Measurements from ENCODE around the gene PLAC8. TPM values are rescaled to one million over a fixed set of nuclear protein-coding genes. Genes with fewer than 3 reads are reported as not detected.

PLAC8 gene
- total and polyA plus RNA-seq, 2 of the 13 experiments (the other 11 are each of a cell fraction or from before 2014, with no cell fraction given), result 3.0 to 174 TPM

DNA sequence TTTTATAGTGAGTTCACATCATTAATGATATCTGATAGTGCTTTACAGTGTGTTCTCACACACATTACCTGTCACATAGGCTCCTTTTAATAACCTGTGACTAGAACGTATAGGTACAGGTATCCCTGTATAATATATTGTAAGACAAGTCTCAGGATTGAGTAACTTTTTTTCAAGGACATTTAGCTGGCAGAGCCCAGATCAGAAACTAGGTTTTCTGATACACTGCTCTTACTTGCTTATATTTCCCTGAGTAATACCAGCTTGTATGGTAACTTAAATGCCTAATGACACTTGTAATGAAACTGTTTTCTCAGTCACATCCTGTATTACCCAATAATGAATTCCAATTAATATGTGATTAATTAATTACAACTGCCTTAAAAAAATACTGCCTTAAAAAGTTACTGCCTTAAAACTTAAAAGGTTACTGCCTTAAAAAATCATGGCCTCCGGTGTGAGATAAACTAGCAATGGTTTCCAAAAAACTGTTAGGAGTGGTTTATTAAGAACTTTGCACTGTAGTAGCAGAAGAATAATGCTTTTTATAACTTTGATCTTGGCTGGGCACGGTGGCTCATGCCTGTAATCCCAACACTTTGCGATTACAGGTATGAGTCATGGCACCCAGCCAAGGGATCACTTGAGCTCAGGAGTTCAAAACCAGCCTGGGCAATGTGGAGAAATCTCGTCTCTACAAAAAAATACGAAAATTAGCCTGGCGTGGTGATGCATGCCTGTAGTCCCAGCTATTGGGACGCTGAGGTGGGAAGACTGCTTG, 67.6 kb downstream of the PLAC8 start (continued):
- no peak for TF ChIP-seq MAFG (CRISPR knock-in tag; IDR thresholded peaks at IDR 0.05)
- no peak for TF ChIP-seq LBX2 (CRISPR knock-in tag; IDR thresholded peaks at IDR 0.05; ENCODE audit: borderline replicate concordance)
- TF ChIP-seq ZNF703 (CRISPR knock-in tag; IDR thresholded peaks at IDR 0.05; ENCODE audit: borderline replicate concordance), result no peak
- no peak for TF ChIP-seq NFYC (CRISPR knock-in tag; IDR thresholded peaks at IDR 0.05)
- no peak for TF ChIP-seq ZNF552 (CRISPR knock-in tag; IDR thresholded peaks at IDR 0.05; ENCODE audit: borderline replicate concordance)

- Histone ChIP-seq H3K4me1 (ENCODE audit: insufficient read depth, low read length) (peaks cover 4% of the 10 kb centered on the region; the same call in 1 of the 2 replicates), H3K79me2 (ENCODE audit: insufficient read depth, low read length) (peaks cover 31% of the 10 kb centered on the region), H3K36me3 (replicated peaks in 1 of 2; ENCODE audit: control insufficient read depth in 1 of 2, insufficient read depth in 2 of 2, low read length in 2 of 2) (0 out of 5 replicates have a peak, but pooled peaks cover 0 to 4% of the 10 kb centered on the region in 2 experiments), H3K9me3 (ENCODE audit: low read length) (no peaks in the 10 kb centered on the region), H3K27me3 (ENCODE audit: control insufficient read depth in 1 of 2, insufficient read depth in 2 of 2, low read length in 2 of 2) (no peaks in the 10 kb centered on the region; a peak in 1 of 5 replicates), H3K4me3 (replicated peaks in 1 of 3; ENCODE audit: insufficient read depth in 1 of 3, low read depth in 2 of 3, low read length in 3 of 3) (no peak overlapping the region), H3K9ac (ENCODE audit: insufficient read depth, low read depth, low read length) (no peak overlapping the region), H3K4me2 (ENCODE audit: low read depth, low read length) (no peak overlapping the region), H4K20me1 (ENCODE audit: insufficient read depth, low read length) (no peaks in the 10 kb centered on the region), H3K27ac (ENCODE audit: extremely low read length, insufficient read depth, low read length) (no peak overlapping the region), H2AFZ (ENCODE audit: low read length) (no peak overlapping the region)
- BruUV-seq (replicated peaks), result no TSS peak
- ATAC-seq (no peak), FAIRE-seq (no peak), DNase-seq (ENCODE audit: low spot score) (no peak)
- POLR2A ChIA-PET, result no interaction called here
- CTCF ChIA-PET (ENCODE audit: low intra/inter-chr PET ratio, low total read pairs), result no interaction called here
- in situ Hi-C loops (cut with HindIII; ENCODE audit: extremely low pct_ligation_motif_present, low pct_unique_long_range_greater_than_20kb), result no loop called here
- WGBS (ENCODE audit: low lambda C conversion rate), result 98% methylated on average over 14 of the region's 14 CpGs
- intact Hi-C loops (cut with micrococcal nuclease; ENCODE audit: unreplicated experiment), result no loop called here
- TF ChIP-seq ZNF432 (CRISPR knock-in tag; IDR thresholded peaks at IDR 0.05; ENCODE audit: borderline replicate concordance), result no peak
- no peak for TF ChIP-seq MTERF4 (CRISPR knock-in tag; IDR thresholded peaks at IDR 0.05)
- no peak for TF ChIP-seq THAP11 (CRISPR knock-in tag; IDR thresholded peaks at IDR 0.05)
- TF ChIP-seq ZNF574 (CRISPR knock-in tag; IDR thresholded peaks at IDR 0.05), result no peak
- TF ChIP-seq PBX3 (CRISPR knock-in tag; IDR thresholded peaks at IDR 0.05; ENCODE audit: borderline replicate concordance), result no peak
Measured at GRCh38 chr4:83043801-83044407, 70.6 kb downstream of the PLAC8 start.

All from HepG2 (cell line).